BLaER1 (cell line): ENCODE data around the gene DBI.

Source experiments
- H3K27ac ChIP-seq: shearing (Covaris generic); formaldehyde crosslinking; 2 replicates; pipeline ENCODE4 v1.8.1; 2022
- H3K27me3 ChIP-seq: shearing (Covaris generic); formaldehyde crosslinking; 2 replicates; pipeline ENCODE4 v1.8.1; 2022
- H3K36me3 ChIP-seq: shearing (Covaris generic); formaldehyde crosslinking; 2 replicates; pipeline ENCODE4 v1.8.1; 2022
- H3K4me1 ChIP-seq: shearing (Covaris generic); formaldehyde crosslinking; 2 replicates; pipeline ENCODE4 v1.8.1; 2022
- H3K4me2 ChIP-seq: shearing (Covaris generic); formaldehyde crosslinking; 2 replicates; pipeline ENCODE4 v1.8.1; 2022
- H3K4me3 ChIP-seq: shearing (Covaris generic); formaldehyde crosslinking; 2 replicates; pipeline ENCODE4 v1.8.1; 2022
- H3K9ac ChIP-seq: shearing (Covaris generic); formaldehyde crosslinking; 2 replicates; pipeline ENCODE4 v1.8.1; 2022
- H3K9me3 ChIP-seq: shearing (Covaris generic); formaldehyde crosslinking; 2 replicates; pipeline ENCODE4 v1.8.1; 2022
- H4K20me1 ChIP-seq: shearing (Covaris generic); formaldehyde crosslinking; 2 replicates; pipeline ENCODE4 v1.8.1; 2022
- Cebpa-rat ChIP-seq: shearing (Covaris generic); IDR thresholded peaks from 2 replicates; pipeline ENCODE4 v1.8.1; 2022

DBI gene

GRCh38 chr2:119366649-119367471 is at the start of gene DBI, which contains the start of gene C2orf76:
Gene DBI (plus strand): TSS chr2:119366977. CDS start chr2:119367052, 75 bp downstream.
Gene C2orf76 (minus strand): TSS chr2:119366834. CDS start chr2:119339959, 26,875 bp downstream.
- H3K9me3 ChIP-seq: no peaks in the 10 kb centered on the region
- peak; percentile 100 for TF ChIP-seq Cebpa-rat
- H3K27ac ChIP-seq: peak within 1 kb of the TSS; percentile 91
- H3K4me2 ChIP-seq: peak within 1 kb of the TSS; percentile 95
- peak within 1 kb of the TSS; percentile 77 for H3K4me3 ChIP-seq
- H4K20me1 ChIP-seq: peaks cover 49% of the 10 kb centered on the region
- peak within 1 kb of the TSS; percentile 86 for H3K9ac ChIP-seq
- no peaks in the 10 kb centered on the region for H3K27me3 ChIP-seq
- peaks cover 40% of the 10 kb centered on the region for H3K36me3 ChIP-seq
- peaks cover 74% of the 10 kb centered on the region for H3K4me1 ChIP-seq

GRCh38 chr2:119317554-119317953 is 49.2 kb upstream of the DBI start:
- Histone ChIP-seq H3K27me3 (no peaks in the 10 kb centered on the region), H3K4me3 (no peak overlapping the region), H3K36me3 (no peaks in the 10 kb centered on the region), H4K20me1 (no peaks in the 10 kb centered on the region), H3K9me3 (no peaks in the 10 kb centered on the region), H3K9ac (no peak overlapping the region), H3K4me2 (no peak overlapping the region), H3K4me1 (no peaks in the 10 kb centered on the region), H3K27ac (no peak overlapping the region)
- no peak for TF ChIP-seq Cebpa-rat

- no peak overlapping the region for H3K4me3 ChIP-seq
- H4K20me1 ChIP-seq: no peaks in the 10 kb centered on the region
- no peaks in the 10 kb centered on the region for H3K9me3 ChIP-seq
- H3K4me2 ChIP-seq: no peak overlapping the region
- no peaks in the 10 kb centered on the region for H3K4me1 ChIP-seq
- H3K27ac ChIP-seq: no peak overlapping the region
- no peaks in the 10 kb centered on the region for H3K27me3 ChIP-seq
- no peak overlapping the region for H3K9ac ChIP-seq
- H3K36me3 ChIP-seq: no peaks in the 10 kb centered on the region
- no peak for TF ChIP-seq Cebpa-rat
Measured at GRCh38 chr2:119319593-119319992, 47.2 kb upstream of the DBI start.

- no peaks in the 10 kb centered on the region for H4K20me1 ChIP-seq
- no peak overlapping the region for H3K27ac ChIP-seq
- H3K36me3 ChIP-seq: no peaks in the 10 kb centered on the region
- H3K4me2 ChIP-seq: no peak overlapping the region
- H3K27me3 ChIP-seq: no peaks in the 10 kb centered on the region
- no peak for TF ChIP-seq Cebpa-rat
- H3K4me3 ChIP-seq: no peak overlapping the region
- H3K9ac ChIP-seq: no peak overlapping the region
- no peaks in the 10 kb centered on the region for H3K9me3 ChIP-seq
- H3K4me1 ChIP-seq: no peaks in the 10 kb centered on the region
Measured at GRCh38 chr2:119323459-119323858, 43.3 kb upstream of the DBI start.

- Histone ChIP-seq H3K9ac (no peak overlapping the region), H3K4me1 (no peaks in the 10 kb centered on the region), H3K36me3 (no peaks in the 10 kb centered on the region), H3K9me3 (no peaks in the 10 kb centered on the region), H3K4me3 (no peak overlapping the region), H4K20me1 (no peaks in the 10 kb centered on the region), H3K27ac (no peak overlapping the region), H3K27me3 (no peaks in the 10 kb centered on the region), H3K4me2 (no peak overlapping the region)
- TF ChIP-seq Cebpa-rat: no peak
Measured at GRCh38 chr2:119324685-119325270, 42.0 kb upstream of the DBI start.

- no peaks in the 10 kb centered on the region for H4K20me1 ChIP-seq
- no peak overlapping the region for H3K9ac ChIP-seq
- no peak overlapping the region for H3K4me3 ChIP-seq
- no peak for TF ChIP-seq Cebpa-rat
- no peaks in the 10 kb centered on the region for H3K9me3 ChIP-seq
- no peaks in the 10 kb centered on the region for H3K27me3 ChIP-seq
- H3K27ac ChIP-seq: no peak overlapping the region
- no peaks in the 10 kb centered on the region for H3K4me1 ChIP-seq
- no peak overlapping the region for H3K4me2 ChIP-seq
- H3K36me3 ChIP-seq: no peaks in the 10 kb centered on the region
Measured at GRCh38 chr2:119326938-119327337, 39.8 kb upstream of the DBI start.

GRCh38 chr2:119327431-119327830 is 39.3 kb upstream of the DBI start:
- Histone ChIP-seq H3K9ac (no peak overlapping the region), H3K27ac (no peak overlapping the region), H4K20me1 (no peaks in the 10 kb centered on the region), H3K4me2 (no peak overlapping the region), H3K4me3 (no peak overlapping the region), H3K27me3 (no peaks in the 10 kb centered on the region), H3K9me3 (no peaks in the 10 kb centered on the region), H3K4me1 (no peaks in the 10 kb centered on the region), H3K36me3 (no peaks in the 10 kb centered on the region)
- no peak for TF ChIP-seq Cebpa-rat

- Histone ChIP-seq H3K9me3 (no peaks in the 10 kb centered on the region), H4K20me1 (no peaks in the 10 kb centered on the region), H3K36me3 (no peaks in the 10 kb centered on the region), H3K27me3 (no peaks in the 10 kb centered on the region), H3K27ac (no peak overlapping the region), H3K4me1 (peaks cover 11% of the 10 kb centered on the region), H3K4me2 (no peak overlapping the region), H3K4me3 (no peak overlapping the region), H3K9ac (no peak overlapping the region)
- no peak for TF ChIP-seq Cebpa-rat
Measured at GRCh38 chr2:119332953-119333352, 33.8 kb upstream of the DBI start.

GRCh38 chr2:119333360-119333759 is 33.4 kb upstream of the DBI start:
- Histone ChIP-seq H3K9ac (no peak overlapping the region), H4K20me1 (no peaks in the 10 kb centered on the region)
- TF ChIP-seq Cebpa-rat: no peak

GRCh38 chr2:119333833-119334232 is 32.9 kb upstream of the DBI start:
- Histone ChIP-seq H3K4me1 (peaks cover 20% of the 10 kb centered on the region), H3K27ac (no peak overlapping the region), H4K20me1 (no peaks in the 10 kb centered on the region), H3K4me3 (no peak overlapping the region), H3K36me3 (no peaks in the 10 kb centered on the region), H3K27me3 (no peaks in the 10 kb centered on the region), H3K4me2 (no peak overlapping the region), H3K9ac (no peak overlapping the region), H3K9me3 (no peaks in the 10 kb centered on the region)
- no peak for TF ChIP-seq Cebpa-rat

More at GRCh38 chr2:119333360-119333759, 33.4 kb upstream of the DBI start:
- H3K4me3 ChIP-seq: no peak overlapping the region
- no peaks in the 10 kb centered on the region for H3K27me3 ChIP-seq
- no peak overlapping the region for H3K4me2 ChIP-seq
- H3K36me3 ChIP-seq: no peaks in the 10 kb centered on the region
- H3K9me3 ChIP-seq: no peaks in the 10 kb centered on the region
- H3K27ac ChIP-seq: no peak overlapping the region
- H3K4me1 ChIP-seq: peaks cover 15% of the 10 kb centered on the region
